Smooth muscle cell of trachea (primary cell): ENCODE results near the gene SH3GLB2. TPM values are rescaled to one million over a fixed set of nuclear protein-coding genes. Genes with fewer than 3 reads are reported as not detected.

Experiments
- total RNA-seq: library from RNA; depleted of rRNA; stranded (reverse); fragments of >200 nt; gene quantifications from 2 replicates; pipeline ENCODE4 v1.2.1, GENCODE V29; 2014

The SH3GLB2 gene
- 63.9 and 83.7 TPM in 2 replicates for total RNA-seq

GRCh38 chr9:129028192-129028966 lies at the start of gene SH3GLB2:
Gene SH3GLB2, minus strand, starts transcription at chr9:129028331. Its CDS starts 177 bp downstream, at chr9:129028154.

GRCh38 chr9:129036241-129036922 lies 8.3 kb upstream of the SH3GLB2 start, which contains the start of gene MIGA2:
Gene MIGA2, plus strand, starts transcription at chr9:129036626. Its CDS starts 3,969 bp downstream, at chr9:129040595.

Other genes with a start within 250 kb of the SH3GLB2 start
- gene TBC1D13, start 241.1 kb downstream of the SH3GLB2 start, total RNA-seq: 12.7 and 21.8 TPM in 2 replicates
- gene ENDOG, start 209.8 kb downstream of the SH3GLB2 start, total RNA-seq: 20.4 and 22.0 TPM in 2 replicates
- gene SPOUT1, start 198.5 kb downstream of the SH3GLB2 start, total RNA-seq: 17.9 and 22.0 TPM in 2 replicates
- 9.1 and 13.7 TPM in 2 replicates for gene KYAT1, start 146.4 kb downstream of the SH3GLB2 start, total RNA-seq
- 29.1 and 44.0 TPM in 2 replicates for gene LRRC8A, start 146.2 kb downstream of the SH3GLB2 start, total RNA-seq
- 16.1 and 18.7 TPM in 2 replicates for gene PHYHD1, start 107.3 kb downstream of the SH3GLB2 start, total RNA-seq
- gene DOLK, start 80.7 kb downstream of the SH3GLB2 start, total RNA-seq: 28.2 and 40.9 TPM in 2 replicates
- 38.5 and 43.5 TPM in 2 replicates for gene NUP188, start 80.6 kb downstream of the SH3GLB2 start, total RNA-seq
- gene MIGA2, start 8.3 kb upstream of the SH3GLB2 start, total RNA-seq: 30.7 and 42.8 TPM in 2 replicates
- 8.7 and 10.3 TPM in 2 replicates for gene DOLPP1, start 52.8 kb upstream of the SH3GLB2 start, total RNA-seq
- 63.4 and 90.5 TPM in 2 replicates for gene CRAT, start 82.5 kb upstream of the SH3GLB2 start, total RNA-seq
- gene PTPA, start 83.1 kb upstream of the SH3GLB2 start, total RNA-seq: 130 and 145 TPM in 2 replicates
- 65.6 and 118 TPM in 2 replicates for gene IER5L, start 149.9 kb upstream of the SH3GLB2 start, total RNA-seq